ENCODE data around the gene SNAPIN. TPM values are rescaled to one million over a fixed set of nuclear protein-coding genes. Genes with fewer than 3 reads are reported as not detected.

SNAPIN gene
- total RNA-seq, 1 donor from 2014 or later: 40.3 TPM

GRCh38 chr1:153649863-153650235 is 8.7 kb upstream of the SNAPIN start:
- Mint-ChIP-seq H3K36me3 (peaks cover 14% of the 10 kb centered on the region), H3K27ac (no peak overlapping the region), H3K4me1 (ENCODE audit: unreplicated experiment) (peaks cover 4% of the 10 kb centered on the region), H3K4me3 (no peak overlapping the region), H3K9me3 (peaks cover 4% of the 10 kb centered on the region), H3K27me3 (no peaks in the 10 kb centered on the region)
- no peak for DNase-seq (ENCODE audit: extremely low spot score, unreplicated experiment)
- TF ChIP-seq CTCF (conservative IDR thresholded peaks at IDR 0.05): no peak

GRCh38 chr1:153651771-153652170 is 6.7 kb upstream of the SNAPIN start:
- H3K36me3 Mint-ChIP-seq: peaks cover 1% of the 10 kb centered on the region
- peaks cover 4% of the 10 kb centered on the region for H3K4me1 Mint-ChIP-seq (ENCODE audit: unreplicated experiment)
- DNase-seq (ENCODE audit: extremely low spot score, unreplicated experiment): no peak
- H3K4me3 Mint-ChIP-seq: no peak overlapping the region
- no peaks in the 10 kb centered on the region for H3K27me3 Mint-ChIP-seq
- TF ChIP-seq CTCF (conservative IDR thresholded peaks at IDR 0.05): no peak
- H3K27ac Mint-ChIP-seq: no peak overlapping the region
- peaks cover 4% of the 10 kb centered on the region for H3K9me3 Mint-ChIP-seq

- no peak overlapping the region for H3K4me3 Mint-ChIP-seq
- no peak for DNase-seq (ENCODE audit: extremely low spot score, unreplicated experiment)
- peaks cover 4% of the 10 kb centered on the region for H3K9me3 Mint-ChIP-seq
- H3K27me3 Mint-ChIP-seq: no peaks in the 10 kb centered on the region
- no peaks in the 10 kb centered on the region for H3K36me3 Mint-ChIP-seq
- no peak overlapping the region for H3K27ac Mint-ChIP-seq
- no peak for TF ChIP-seq CTCF (conservative IDR thresholded peaks at IDR 0.05)
- H3K4me1 Mint-ChIP-seq (ENCODE audit: unreplicated experiment): peaks cover 4% of the 10 kb centered on the region
Observed at GRCh38 chr1:153652805-153653500, 5.5 kb upstream of the SNAPIN start.

GRCh38 chr1:153655333-153655732 is 3.2 kb upstream of the SNAPIN start:
- H3K4me3 Mint-ChIP-seq: no peak overlapping the region
- no peaks in the 10 kb centered on the region for H3K27me3 Mint-ChIP-seq
- peaks cover 4% of the 10 kb centered on the region for H3K9me3 Mint-ChIP-seq
- TF ChIP-seq CTCF (conservative IDR thresholded peaks at IDR 0.05): no peak
- no peak for DNase-seq (ENCODE audit: extremely low spot score, unreplicated experiment)
- H3K36me3 Mint-ChIP-seq: no peaks in the 10 kb centered on the region
- H3K4me1 Mint-ChIP-seq (ENCODE audit: unreplicated experiment): peaks cover 19% of the 10 kb centered on the region
- H3K27ac Mint-ChIP-seq: peak overlapping the region; percentile 44

- TF ChIP-seq CTCF (conservative IDR thresholded peaks at IDR 0.05): no peak
- H3K9me3 Mint-ChIP-seq: peaks cover under 1% of the 10 kb centered on the region
- peak overlapping the region; percentile 97 for H3K4me3 Mint-ChIP-seq
Observed at GRCh38 chr1:153659175-153659534, 652 bp downstream of the SNAPIN start.

More at GRCh38 chr1:153659175-153659534, 652 bp downstream of the SNAPIN start:
- Mint-ChIP-seq H3K27me3 (no peaks in the 10 kb centered on the region), H3K36me3 (peaks cover 13% of the 10 kb centered on the region), H3K27ac (peak overlapping the region; percentile 92), H3K4me1 (ENCODE audit: unreplicated experiment) (peaks cover 20% of the 10 kb centered on the region)
- DNase-seq (ENCODE audit: extremely low spot score, unreplicated experiment): no peak

All from type B pancreatic cell (in vitro differentiated cells).